Activated CD8-positive, alpha-beta T cell treated with anti-CD3 and anti-CD28 coated beads for 36 hours (primary cell): ENCODE measurements around the gene MLN. TPM values are rescaled to one million over a fixed set of nuclear protein-coding genes. Genes with fewer than 3 reads are reported as not detected.

Source experiments
- ATAC-seq: fragments of 200-7000 bp; cut with Tn5 transposase; one replicate; pipeline ENCODE4 v1.10.0; 2021; ENCODE audit warnings: mild to moderate bottlenecking, moderate library complexity
- CTCF ChIA-PET: fragments of 350-600 bp; sonication (Branson Sonifier 250); formaldehyde crosslinking; loops from one replicate; lab custom pipeline; 2021; ENCODE audit warnings: antibody characterized with exemption; lab: Charles Lee
- POLR2A ChIA-PET: fragments of 350-600 bp; sonication (Branson Sonifier 250); formaldehyde crosslinking; loops from one replicate; lab custom pipeline; 2021; ENCODE audit warnings: antibody characterized with exemption; lab: Charles Lee
- DNase-seq: peaks from one replicate; pipeline ENCODE4 v3.0.0-alpha.2; 2020
- H3K27ac Mint-ChIP-seq: one replicate; pipeline ENCODE4 v1.8.0; 2021; ENCODE audit warnings: mild to moderate bottlenecking, mixed read lengths
- H3K27me3 Mint-ChIP-seq: one replicate; pipeline ENCODE4 v1.8.0; 2021; ENCODE audit warnings: mixed read lengths
- H3K36me3 Mint-ChIP-seq: one replicate; pipeline ENCODE4 v1.8.0; 2021; ENCODE audit warnings: low read depth, mixed read lengths
- H3K4me1 Mint-ChIP-seq: one replicate; pipeline ENCODE4 v1.8.0; 2021; ENCODE audit warnings: low read depth, mixed read lengths
- H3K4me3 Mint-ChIP-seq: one replicate; pipeline ENCODE4 v1.8.0; 2021; ENCODE audit warnings: mild to moderate bottlenecking, moderate library complexity, mixed read lengths
- H3K9me3 Mint-ChIP-seq: one replicate; pipeline ENCODE4 v1.8.0; 2021; ENCODE audit warnings: mixed read lengths
- CTCF ChIP-seq: fragments of 200-600 bp; IDR thresholded peaks from one replicate; pipeline ENCODE4 v1.8.0; 2022; ENCODE audit warnings: antibody characterized with exemption, mild to moderate bottlenecking
- intact Hi-C: fragments of 100-400 bp; cut with micrococcal nuclease; formaldehyde crosslinking; loops from one replicate; pipeline ENCODE4 v1.10.0; 2022
- total RNA-seq, 2 experiments: library from RNA; stranded (reverse); gene quantifications; one replicate each; pipeline ENCODE4 v1.2.3, GENCODE V29; 2021

MLN gene
- total RNA-seq, 2 experiments from 2014 or later, result not detected

- no peaks in the 10 kb centered on the region for H3K9me3 Mint-ChIP-seq
- no peak for ATAC-seq
- no peaks in the 10 kb centered on the region for H3K36me3 Mint-ChIP-seq
- intact Hi-C loops, result no loop called here
- peaks cover 49% of the 10 kb centered on the region for H3K27me3 Mint-ChIP-seq
- no peak overlapping the region for H3K27ac Mint-ChIP-seq
- H3K4me3 Mint-ChIP-seq, result no peak overlapping the region
- CTCF ChIA-PET, result no interaction called here
- POLR2A ChIA-PET, result no interaction called here
- no peak for TF ChIP-seq CTCF
- H3K4me1 Mint-ChIP-seq, result peaks cover 14% of the 10 kb centered on the region
- DNase-seq, result no peak
Observed at GRCh38 chr6:33809594-33809993, 5.8 kb upstream of the MLN start.

- ChIA-PET POLR2A (interaction anchor here (1.6 kb wide), 1 partner anchor 21 kb away, joined by 3 read pairs; no protein-coding TSS in a partner anchor), CTCF (no interaction called here)
- H3K27me3 Mint-ChIP-seq, result peaks cover 48% of the 10 kb centered on the region
- H3K27ac Mint-ChIP-seq, result no peak overlapping the region
- ATAC-seq (no peak), DNase-seq (no peak)
- no peaks in the 10 kb centered on the region for H3K36me3 Mint-ChIP-seq
- intact Hi-C loops, result no loop called here
- TF ChIP-seq CTCF, result no peak
- peaks cover 14% of the 10 kb centered on the region for H3K4me1 Mint-ChIP-seq
- no peaks in the 10 kb centered on the region for H3K9me3 Mint-ChIP-seq
- no peak overlapping the region for H3K4me3 Mint-ChIP-seq
Observed at GRCh38 chr6:33808641-33809180, 4.9 kb upstream of the MLN start.

- TF ChIP-seq CTCF, result no peak
- no peak overlapping the region for H3K27ac Mint-ChIP-seq
- H3K4me3 Mint-ChIP-seq, result no peak overlapping the region
- ChIA-PET CTCF (no interaction called here), POLR2A (interaction anchor here (1.6 kb wide), 1 partner anchor 20 kb away, joined by 3 read pairs; no protein-coding TSS in a partner anchor)
- intact Hi-C loops, result no loop called here
- no peak for DNase-seq
- no peaks in the 10 kb centered on the region for H3K36me3 Mint-ChIP-seq
- H3K4me1 Mint-ChIP-seq, result peaks cover 14% of the 10 kb centered on the region
- H3K9me3 Mint-ChIP-seq, result no peaks in the 10 kb centered on the region
- ATAC-seq, result no peak
- peaks cover 43% of the 10 kb centered on the region for H3K27me3 Mint-ChIP-seq
Observed at GRCh38 chr6:33807606-33808005, 3.8 kb upstream of the MLN start.

- Mint-ChIP-seq H3K9me3 (no peaks in the 10 kb centered on the region), H3K4me3 (no peak overlapping the region), H3K4me1 (peaks cover 14% of the 10 kb centered on the region), H3K27ac (no peak overlapping the region), H3K27me3 (peaks cover 35% of the 10 kb centered on the region), H3K36me3 (no peaks in the 10 kb centered on the region)
- ChIA-PET POLR2A (no interaction called here), CTCF (interaction anchor here (1.8 kb wide), 1 partner anchor 220 kb away, joined by 5 read pairs; no protein-coding TSS in a partner anchor)
- TF ChIP-seq CTCF, result no peak
- DNase-seq, result no peak
- intact Hi-C loops, result no loop called here
- no peak for ATAC-seq
Observed at GRCh38 chr6:33806841-33807240, 3.0 kb upstream of the MLN start.

GRCh38 chr6:33802186-33802958, 1.4 kb downstream of the MLN start:
- POLR2A ChIA-PET, result no interaction called here
- intact Hi-C loops, result no loop called here

More at GRCh38 chr6:33802186-33802958, 1.4 kb downstream of the MLN start:
- Mint-ChIP-seq H3K27ac (no peak overlapping the region), H3K4me3 (no peak overlapping the region), H3K4me1 (peaks cover 5% of the 10 kb centered on the region), H3K36me3 (no peaks in the 10 kb centered on the region), H3K9me3 (no peaks in the 10 kb centered on the region), H3K27me3 (peaks cover 10% of the 10 kb centered on the region)
- ATAC-seq (no peak), DNase-seq (no peak)
- TF ChIP-seq CTCF, result no peak
- CTCF ChIA-PET, result interaction anchor here (1.1 kb wide), 1 partner anchor 16 kb away, joined by 4 read pairs; no protein-coding TSS in a partner anchor
